Measurements from ENCODE around the gene HACD2.

DNA sequence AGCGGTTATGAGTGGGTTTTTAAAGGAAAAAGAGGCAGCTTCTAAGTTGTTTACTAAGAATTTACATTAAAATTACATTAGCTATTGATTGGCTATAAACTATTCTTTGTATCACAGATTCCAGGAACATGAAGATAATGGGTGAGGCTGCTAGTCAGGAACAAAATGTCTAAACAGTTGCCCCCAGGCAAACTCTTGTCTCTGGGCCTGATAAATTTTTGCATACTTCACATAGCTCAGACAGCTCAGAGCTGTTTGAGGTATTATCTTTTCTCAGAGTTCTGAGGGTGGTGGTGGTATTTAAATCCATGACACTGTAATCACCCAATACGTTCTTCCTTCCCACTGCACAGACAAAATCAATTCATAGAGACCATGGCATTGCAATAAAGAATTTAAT lies 2.1 kb upstream of the HACD2 start:
- TF ChIP-seq TCF7L2 (IDR thresholded peaks at IDR 0.05; ENCODE audit: borderline replicate concordance, low read depth, low read length) (no peak), ZNF792 (tag by site-specific recombination; IDR thresholded peaks at IDR 0.05) (no peak), GFI1B (tag by site-specific recombination; IDR thresholded peaks at IDR 0.05) (no peak), BCL11A (tag by site-specific recombination; IDR thresholded peaks at IDR 0.05; ENCODE audit: low read depth) (no peak), BCL11B (tag by site-specific recombination; IDR thresholded peaks at IDR 0.05; ENCODE audit: low read depth) (no peak), ZNF544 (tag by site-specific recombination; IDR thresholded peaks at IDR 0.05) (no peak)
- TF ChIP-seq, protein P1, sequence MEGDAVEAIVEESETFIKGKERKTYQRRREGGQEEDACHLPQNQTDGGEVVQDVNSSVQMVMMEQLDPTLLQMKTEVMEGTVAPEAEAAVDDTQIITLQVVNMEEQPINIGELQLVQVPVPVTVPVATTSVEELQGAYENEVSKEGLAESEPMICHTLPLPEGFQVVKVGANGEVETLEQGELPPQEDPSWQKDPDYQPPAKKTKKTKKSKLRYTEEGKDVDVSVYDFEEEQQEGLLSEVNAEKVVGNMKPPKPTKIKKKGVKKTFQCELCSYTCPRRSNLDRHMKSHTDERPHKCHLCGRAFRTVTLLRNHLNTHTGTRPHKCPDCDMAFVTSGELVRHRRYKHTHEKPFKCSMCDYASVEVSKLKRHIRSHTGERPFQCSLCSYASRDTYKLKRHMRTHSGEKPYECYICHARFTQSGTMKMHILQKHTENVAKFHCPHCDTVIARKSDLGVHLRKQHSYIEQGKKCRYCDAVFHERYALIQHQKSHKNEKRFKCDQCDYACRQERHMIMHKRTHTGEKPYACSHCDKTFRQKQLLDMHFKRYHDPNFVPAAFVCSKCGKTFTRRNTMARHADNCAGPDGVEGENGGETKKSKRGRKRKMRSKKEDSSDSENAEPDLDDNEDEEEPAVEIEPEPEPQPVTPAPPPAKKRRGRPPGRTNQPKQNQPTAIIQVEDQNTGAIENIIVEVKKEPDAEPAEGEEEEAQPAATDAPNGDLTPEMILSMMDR (tag by site-specific recombination; IDR thresholded peaks at IDR 0.05) = no peak
- TF ChIP-seq, protein P2, sequence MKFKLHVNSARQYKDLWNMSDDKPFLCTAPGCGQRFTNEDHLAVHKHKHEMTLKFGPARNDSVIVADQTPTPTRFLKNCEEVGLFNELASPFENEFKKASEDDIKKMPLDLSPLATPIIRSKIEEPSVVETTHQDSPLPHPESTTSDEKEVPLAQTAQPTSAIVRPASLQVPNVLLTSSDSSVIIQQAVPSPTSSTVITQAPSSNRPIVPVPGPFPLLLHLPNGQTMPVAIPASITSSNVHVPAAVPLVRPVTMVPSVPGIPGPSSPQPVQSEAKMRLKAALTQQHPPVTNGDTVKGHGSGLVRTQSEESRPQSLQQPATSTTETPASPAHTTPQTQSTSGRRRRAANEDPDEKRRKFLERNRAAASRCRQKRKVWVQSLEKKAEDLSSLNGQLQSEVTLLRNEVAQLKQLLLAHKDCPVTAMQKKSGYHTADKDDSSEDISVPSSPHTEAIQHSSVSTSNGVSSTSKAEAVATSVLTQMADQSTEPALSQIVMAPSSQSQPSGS (tag by site-specific recombination; IDR thresholded peaks at IDR 0.05; ENCODE audit: low read depth) = no peak
- TF ChIP-seq, protein P3, sequence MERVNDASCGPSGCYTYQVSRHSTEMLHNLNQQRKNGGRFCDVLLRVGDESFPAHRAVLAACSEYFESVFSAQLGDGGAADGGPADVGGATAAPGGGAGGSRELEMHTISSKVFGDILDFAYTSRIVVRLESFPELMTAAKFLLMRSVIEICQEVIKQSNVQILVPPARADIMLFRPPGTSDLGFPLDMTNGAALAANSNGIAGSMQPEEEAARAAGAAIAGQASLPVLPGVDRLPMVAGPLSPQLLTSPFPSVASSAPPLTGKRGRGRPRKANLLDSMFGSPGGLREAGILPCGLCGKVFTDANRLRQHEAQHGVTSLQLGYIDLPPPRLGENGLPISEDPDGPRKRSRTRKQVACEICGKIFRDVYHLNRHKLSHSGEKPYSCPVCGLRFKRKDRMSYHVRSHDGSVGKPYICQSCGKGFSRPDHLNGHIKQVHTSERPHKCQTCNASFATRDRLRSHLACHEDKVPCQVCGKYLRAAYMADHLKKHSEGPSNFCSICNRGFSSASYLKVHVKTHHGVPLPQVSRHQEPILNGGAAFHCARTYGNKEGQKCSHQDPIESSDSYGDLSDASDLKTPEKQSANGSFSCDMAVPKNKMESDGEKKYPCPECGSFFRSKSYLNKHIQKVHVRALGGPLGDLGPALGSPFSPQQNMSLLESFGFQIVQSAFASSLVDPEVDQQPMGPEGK (tag by site-specific recombination; IDR thresholded peaks at IDR 0.05) = no peak
- TF ChIP-seq, protein P4, sequence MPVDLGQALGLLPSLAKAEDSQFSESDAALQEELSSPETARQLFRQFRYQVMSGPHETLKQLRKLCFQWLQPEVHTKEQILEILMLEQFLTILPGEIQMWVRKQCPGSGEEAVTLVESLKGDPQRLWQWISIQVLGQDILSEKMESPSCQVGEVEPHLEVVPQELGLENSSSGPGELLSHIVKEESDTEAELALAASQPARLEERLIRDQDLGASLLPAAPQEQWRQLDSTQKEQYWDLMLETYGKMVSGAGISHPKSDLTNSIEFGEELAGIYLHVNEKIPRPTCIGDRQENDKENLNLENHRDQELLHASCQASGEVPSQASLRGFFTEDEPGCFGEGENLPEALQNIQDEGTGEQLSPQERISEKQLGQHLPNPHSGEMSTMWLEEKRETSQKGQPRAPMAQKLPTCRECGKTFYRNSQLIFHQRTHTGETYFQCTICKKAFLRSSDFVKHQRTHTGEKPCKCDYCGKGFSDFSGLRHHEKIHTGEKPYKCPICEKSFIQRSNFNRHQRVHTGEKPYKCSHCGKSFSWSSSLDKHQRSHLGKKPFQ (tag by site-specific recombination; IDR thresholded peaks at IDR 0.05) = no peak
- TF ChIP-seq, protein P5, sequence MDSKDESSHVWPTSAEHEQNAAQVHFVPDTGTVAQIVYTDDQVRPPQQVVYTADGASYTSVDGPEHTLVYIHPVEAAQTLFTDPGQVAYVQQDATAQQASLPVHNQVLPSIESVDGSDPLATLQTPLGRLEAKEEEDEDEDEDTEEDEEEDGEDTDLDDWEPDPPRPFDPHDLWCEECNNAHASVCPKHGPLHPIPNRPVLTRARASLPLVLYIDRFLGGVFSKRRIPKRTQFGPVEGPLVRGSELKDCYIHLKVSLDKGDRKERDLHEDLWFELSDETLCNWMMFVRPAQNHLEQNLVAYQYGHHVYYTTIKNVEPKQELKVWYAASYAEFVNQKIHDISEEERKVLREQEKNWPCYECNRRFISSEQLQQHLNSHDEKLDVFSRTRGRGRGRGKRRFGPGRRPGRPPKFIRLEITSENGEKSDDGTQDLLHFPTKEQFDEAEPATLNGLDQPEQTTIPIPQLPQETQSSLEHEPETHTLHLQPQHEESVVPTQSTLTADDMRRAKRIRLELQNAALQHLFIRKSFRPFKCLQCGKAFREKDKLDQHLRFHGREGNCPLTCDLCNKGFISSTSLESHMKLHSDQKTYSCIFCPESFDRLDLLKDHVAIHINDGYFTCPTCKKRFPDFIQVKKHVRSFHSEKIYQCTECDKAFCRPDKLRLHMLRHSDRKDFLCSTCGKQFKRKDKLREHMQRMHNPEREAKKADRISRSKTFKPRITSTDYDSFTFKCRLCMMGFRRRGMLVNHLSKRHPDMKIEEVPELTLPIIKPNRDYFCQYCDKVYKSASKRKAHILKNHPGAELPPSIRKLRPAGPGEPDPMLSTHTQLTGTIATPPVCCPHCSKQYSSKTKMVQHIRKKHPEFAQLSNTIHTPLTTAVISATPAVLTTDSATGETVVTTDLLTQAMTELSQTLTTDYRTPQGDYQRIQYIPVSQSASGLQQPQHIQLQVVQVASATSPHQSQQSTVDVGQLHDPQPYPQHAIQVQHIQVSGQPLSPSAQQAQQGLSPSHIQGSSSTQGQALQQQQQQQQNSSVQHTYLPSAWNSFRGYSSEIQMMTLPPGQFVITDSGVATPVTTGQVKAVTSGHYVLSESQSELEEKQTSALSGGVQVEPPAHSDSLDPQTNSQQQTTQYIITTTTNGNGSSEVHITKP (tag by site-specific recombination; IDR thresholded peaks at IDR 0.05) = no peak

Data from HEK293 (cell line).